HG03342 (cell line): Measurements from ENCODE around the gene TLL2.

ENCODE experiments used
- ATAC-seq: cut with Tn5 transposase; IDR thresholded peaks from one replicate; pipeline ENCODE4 v1.9.1; 2021; ENCODE audit warnings: mild to moderate bottlenecking, moderate library complexity; ENCODE audit not compliant: unreplicated experiment

The TLL2 gene

GRCh38 chr10:96468845-96469244 is 44.9 kb downstream of the TLL2 start:
- ATAC-seq, result no peak

GRCh38 chr10:96465599-96465998 is 48.1 kb downstream of the TLL2 start:
- ATAC-seq, result no peak

- no peak for ATAC-seq
Measured at GRCh38 chr10:96463562-96463961, 50.2 kb downstream of the TLL2 start.

- ATAC-seq, result no peak
Measured at GRCh38 chr10:96462606-96463151, 51.0 kb downstream of the TLL2 start.

- ATAC-seq, result no peak
Measured at GRCh38 chr10:96460316-96460715, 53.4 kb downstream of the TLL2 start.

- no peak for ATAC-seq
Measured at GRCh38 chr10:96457341-96457740, 56.4 kb downstream of the TLL2 start.

- ATAC-seq, result no peak
Measured at GRCh38 chr10:96456296-96456840, 57.4 kb downstream of the TLL2 start.

- no peak for ATAC-seq
Measured at GRCh38 chr10:96453856-96454583, 59.7 kb downstream of the TLL2 start.

- ATAC-seq, result no peak
Measured at GRCh38 chr10:96452494-96453153, 61.1 kb downstream of the TLL2 start.

- no peak for ATAC-seq
Measured at GRCh38 chr10:96450529-96451207, 63.1 kb downstream of the TLL2 start.

- ATAC-seq, result no peak
Measured at GRCh38 chr10:96448558-96448957, 65.2 kb downstream of the TLL2 start.

GRCh38 chr10:96448021-96448457 is 65.7 kb downstream of the TLL2 start:
- no peak for ATAC-seq

- no peak for ATAC-seq
Measured at GRCh38 chr10:96446966-96447596, 66.6 kb downstream of the TLL2 start.

GRCh38 chr10:96441987-96442643 is 71.6 kb downstream of the TLL2 start:
- ATAC-seq, result no peak

- no peak for ATAC-seq
Measured at GRCh38 chr10:96441322-96441885, 72.3 kb downstream of the TLL2 start.

- no peak for ATAC-seq
Measured at GRCh38 chr10:96440361-96441292, 73.1 kb downstream of the TLL2 start.

GRCh38 chr10:96439725-96440124 is 74.0 kb downstream of the TLL2 start:
- ATAC-seq, result no peak

GRCh38 chr10:96436035-96436434 is 77.7 kb downstream of the TLL2 start:
- no peak for ATAC-seq
